Lower leg skin (tissue), 3 donors: Measurements from ENCODE around the gene KLHL6.

Experiments used
- CTCF ChIP-seq, 3 donors: fragments of 450-650 bp; IDR thresholded peaks; one replicate each; pipeline ENCODE4 v1.5.1; 2016; ENCODE audit warnings: antibody characterized with exemption in 3 of 3, mild to moderate bottlenecking in 3 of 3, moderate library complexity in 2 of 3
- POLR2A ChIP-seq, 2 donors: fragments of 450-650 bp; IDR thresholded peaks; one replicate each; pipeline ENCODE4 v1.6.1; 2016 to 2017; ENCODE audit warnings: antibody characterized with exemption in 2 of 2, mild to moderate bottlenecking in 1 of 2, moderate library complexity in 1 of 2

DNA sequence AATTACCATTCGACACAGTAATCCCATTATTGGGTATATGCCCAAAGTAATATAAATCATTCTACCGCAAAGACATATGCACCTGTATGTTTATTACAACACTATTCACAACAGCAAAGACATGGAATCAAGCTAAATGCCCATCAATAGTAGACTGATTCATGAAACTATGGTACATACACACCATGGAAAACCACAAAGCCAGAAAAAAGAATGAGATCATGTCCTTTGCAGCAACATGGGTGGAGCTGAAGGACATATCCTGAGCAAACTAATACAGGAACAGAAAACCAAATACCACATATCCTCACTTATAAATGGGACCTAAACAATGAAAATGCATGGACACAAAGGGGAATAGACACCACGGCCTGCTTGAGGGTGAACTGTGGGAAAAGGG lies 116.0 kb downstream of the KLHL6 start:
- TF ChIP-seq CTCF (IDR thresholded peaks at IDR 0.05), result no peak
- TF ChIP-seq POLR2A (IDR thresholded peaks at IDR 0.05), result no peak
